Tibial nerve (tissue), 3 donors: ENCODE results near the gene DGKI.

ENCODE experiments used
- CTCF ChIP-seq, 5 experiments: fragments of 200-600 bp in 3 of 5; fragments of 450-650 bp in 2 of 5; sonication (generic) in 3 of 5; IDR thresholded peaks; one replicate each; pipeline ENCODE4 v1.5.1; 2016 to 2019; ENCODE audit warnings: antibody characterized with exemption in 5 of 5, mild to moderate bottlenecking in 3 of 5, moderate library complexity in 2 of 5
- POLR2A ChIP-seq, 2 donors: fragments of 450-650 bp; IDR thresholded peaks; one replicate each; pipeline ENCODE4 v1.6.1; 2017; ENCODE audit warnings: antibody characterized with exemption in 2 of 2, mild to moderate bottlenecking in 2 of 2, moderate library complexity in 2 of 2

- TF ChIP-seq POLR2A (IDR thresholded peaks at IDR 0.05) (no peak), CTCF (IDR thresholded peaks at IDR 0.05) (no peak)
Measured at GRCh38 chr7:137545059-137545716, 301.6 kb downstream of the DGKI start.
